ENCODE data around the gene NLK. TPM values are rescaled to one million over a fixed set of nuclear protein-coding genes. Genes with fewer than 3 reads are reported as not detected.

Gene NLK
- polyA plus RNA-seq, 6 donors from 2014 or later: 1.3 to 6.9 (median 2.0) TPM

GRCh38 chr17:28187931-28188330 is 145.5 kb downstream of the NLK start:
- Mint-ChIP-seq H3K9me3 (no peaks in the 10 kb centered on the region), H3K4me1 (peaks cover 4 to 7% (median 6%) of the 10 kb centered on the region in 3 donors), H3K4me3 (no peak overlapping the region), H3K27me3 (no peaks in the 10 kb centered on the region), H3K36me3 (peaks cover 14 to 23% of the 10 kb centered on the region in 2 donors), H3K27ac (no peak overlapping the region)
- ATAC-seq (ENCODE audit: low read depth in 2 of 2): no peak
- no peak for DNase-seq

- Mint-ChIP-seq H3K27me3 (no peaks in the 10 kb centered on the region), H3K4me1 (peaks cover 9 to 10% (median 10%) of the 10 kb centered on the region in 3 donors), H3K27ac (no peak overlapping the region)
These were observed 146.4 kb downstream of the NLK start for GRCh38 chr17:28188841-28189263.

GRCh38 chr17:28189667-28190066 is 147.2 kb downstream of the NLK start:
- Mint-ChIP-seq H3K4me3 (no peak overlapping the region), H3K9me3 (no peaks in the 10 kb centered on the region), H3K4me1 (peaks cover 9 to 10% (median 10%) of the 10 kb centered on the region in 3 donors), H3K27ac (peak overlapping the region in 2 of 6 donors; percentile 44 to 55), H3K27me3 (no peaks in the 10 kb centered on the region), H3K36me3 (peaks cover 14 to 23% of the 10 kb centered on the region in 2 donors)
- ATAC-seq (ENCODE audit: low read depth in 2 of 2) (no peak), DNase-seq (no peak)

More at GRCh38 chr17:28188841-28189263, 146.4 kb downstream of the NLK start:
- Mint-ChIP-seq H3K4me3 (no peak overlapping the region), H3K36me3 (peaks cover 14 to 29% of the 10 kb centered on the region in 2 donors), H3K9me3 (no peaks in the 10 kb centered on the region)
- DNase-seq (no peak), ATAC-seq (ENCODE audit: low read depth in 2 of 2) (no peak)

DNA sequence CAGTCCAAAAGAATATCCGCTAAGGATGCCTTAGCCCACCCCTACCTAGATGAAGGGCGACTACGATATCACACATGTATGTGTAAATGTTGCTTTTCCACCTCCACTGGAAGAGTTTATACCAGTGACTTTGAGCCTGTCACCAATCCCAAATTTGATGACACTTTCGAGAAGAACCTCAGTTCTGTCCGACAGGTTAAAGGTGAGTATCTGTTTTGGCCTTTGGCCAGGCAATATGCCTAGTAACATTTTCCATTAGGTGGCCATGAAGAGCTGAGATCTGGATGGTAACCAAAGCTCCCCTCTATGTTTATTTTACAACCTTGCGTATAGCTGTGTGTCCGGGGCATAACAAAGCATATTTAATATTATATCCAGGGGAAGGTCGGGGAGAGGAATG is 148.5 kb downstream of the NLK start:
- DNase-seq (no peak), ATAC-seq (ENCODE audit: low read depth in 2 of 2) (no peak)
- no peaks in the 10 kb centered on the region for H3K27me3 Mint-ChIP-seq
- H3K4me3 Mint-ChIP-seq: no peak overlapping the region
- H3K4me1 Mint-ChIP-seq: peaks cover 9 to 10% (median 10%) of the 10 kb centered on the region in 3 donors
- H3K36me3 Mint-ChIP-seq: peaks cover 7 to 18% of the 10 kb centered on the region in 2 donors
- H3K27ac Mint-ChIP-seq: peak overlapping the region in 1 of 6 donors; percentile 77
- H3K9me3 Mint-ChIP-seq: no peaks in the 10 kb centered on the region

DNA sequence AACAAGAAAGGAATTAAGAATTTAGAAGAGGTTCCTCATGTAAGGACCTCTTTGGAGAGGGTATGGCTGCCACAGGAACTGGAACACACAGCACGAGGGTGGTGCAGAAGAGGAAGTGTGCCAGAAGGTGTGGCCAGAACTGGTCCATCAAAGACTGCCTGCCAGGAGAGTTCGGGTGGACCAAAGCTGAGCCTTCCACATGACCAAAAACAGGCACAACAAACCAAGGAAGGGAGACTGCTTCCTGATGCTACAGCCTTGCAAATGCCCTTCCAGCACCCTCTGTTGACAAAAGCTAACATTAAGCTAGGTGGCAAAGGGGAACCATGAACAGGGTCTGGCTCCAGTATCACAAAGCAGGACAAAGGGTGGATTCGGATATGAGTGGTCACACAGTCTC is 150.8 kb downstream of the NLK start:
- Mint-ChIP-seq H3K27ac (peak overlapping the region in 3 of 6 donors; percentile 33 to 53 (median 44)), H3K36me3 (peaks cover 9 to 22% of the 10 kb centered on the region in 2 donors), H3K4me3 (no peak overlapping the region), H3K9me3 (no peaks in the 10 kb centered on the region), H3K4me1 (peaks cover 9 to 10% (median 10%) of the 10 kb centered on the region in 3 donors), H3K27me3 (no peaks in the 10 kb centered on the region)
- DNase-seq: no peak
- ATAC-seq (ENCODE audit: low read depth in 2 of 2): peak; percentile 55 to 69

- ATAC-seq (ENCODE audit: low read depth in 2 of 2) (no peak), DNase-seq (no peak)
- H3K4me1 Mint-ChIP-seq: peaks cover 8 to 10% (median 9%) of the 10 kb centered on the region in 3 donors
- H3K4me3 Mint-ChIP-seq: no peak overlapping the region
- H3K27me3 Mint-ChIP-seq: no peaks in the 10 kb centered on the region
- H3K9me3 Mint-ChIP-seq: no peaks in the 10 kb centered on the region
- peaks cover 15 to 28% of the 10 kb centered on the region in 2 donors for H3K36me3 Mint-ChIP-seq
- no peak overlapping the region for H3K27ac Mint-ChIP-seq
These were observed 151.9 kb downstream of the NLK start for GRCh38 chr17:28194382-28194781.

- Mint-ChIP-seq H3K36me3 (peaks cover 15 to 28% of the 10 kb centered on the region in 2 donors), H3K9me3 (no peaks in the 10 kb centered on the region), H3K27ac (no peak overlapping the region), H3K4me1 (peaks cover 7 to 10% (median 9%) of the 10 kb centered on the region in 3 donors), H3K27me3 (no peaks in the 10 kb centered on the region), H3K4me3 (no peak overlapping the region)
- no peak for ATAC-seq (ENCODE audit: low read depth in 2 of 2)
- no peak for DNase-seq
These were observed 154.2 kb downstream of the NLK start for GRCh38 chr17:28196636-28197035.

GRCh38 chr17:28199115-28199514 is 156.6 kb downstream of the NLK start:
- Mint-ChIP-seq H3K4me1 (no peaks in the 10 kb centered on the region), H3K4me3 (no peak overlapping the region), H3K9me3 (no peaks in the 10 kb centered on the region), H3K27ac (no peak overlapping the region), H3K36me3 (peaks cover 15 to 19% of the 10 kb centered on the region in 2 donors), H3K27me3 (peaks cover 0 to 1% (median 0%) of the 10 kb centered on the region in 3 donors)
- DNase-seq (no peak), ATAC-seq (ENCODE audit: low read depth in 2 of 2) (no peak)

DNA sequence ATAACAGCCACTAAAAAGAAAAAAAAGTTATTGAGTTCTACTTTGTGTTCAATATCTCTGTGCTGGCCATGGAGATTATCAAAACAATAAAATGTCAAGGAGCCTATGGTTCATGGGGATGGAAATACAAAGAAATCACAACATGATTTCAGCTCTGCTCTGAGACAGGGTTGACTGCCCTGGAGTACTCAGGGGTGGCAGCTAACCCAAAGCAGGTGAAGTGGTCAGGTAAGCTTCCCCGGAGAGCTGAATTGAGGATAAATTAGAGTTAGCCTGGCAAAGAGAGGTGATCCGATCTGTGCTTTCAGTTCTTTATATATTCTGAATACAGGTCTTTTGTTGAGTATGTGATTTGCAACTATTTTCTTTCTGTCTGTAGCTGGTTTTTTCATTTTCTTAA is 157.3 kb downstream of the NLK start:
- ATAC-seq (ENCODE audit: low read depth in 2 of 2): no peak
- H3K27ac Mint-ChIP-seq: peak overlapping the region in 1 of 6 donors; percentile 66
- H3K4me3 Mint-ChIP-seq: no peak overlapping the region
- no peaks in the 10 kb centered on the region for H3K9me3 Mint-ChIP-seq
- no peaks in the 10 kb centered on the region for H3K4me1 Mint-ChIP-seq
- H3K27me3 Mint-ChIP-seq: peaks cover 0 to 5% (median under 1%) of the 10 kb centered on the region in 3 donors
- H3K36me3 Mint-ChIP-seq: peaks cover 15 to 19% of the 10 kb centered on the region in 2 donors
- DNase-seq: no peak

GRCh38 chr17:28201315-28201714 is 158.8 kb downstream of the NLK start:
- H3K4me1 Mint-ChIP-seq: no peaks in the 10 kb centered on the region
- peaks cover 0 to 9% (median 5%) of the 10 kb centered on the region in 3 donors for H3K27me3 Mint-ChIP-seq
- H3K27ac Mint-ChIP-seq: no peak overlapping the region
- ATAC-seq (ENCODE audit: low read depth in 2 of 2) (no peak), DNase-seq (no peak)
- H3K9me3 Mint-ChIP-seq: no peaks in the 10 kb centered on the region
- H3K36me3 Mint-ChIP-seq: peaks cover 14 to 15% of the 10 kb centered on the region in 2 donors
- H3K4me3 Mint-ChIP-seq: no peak overlapping the region

DNA sequence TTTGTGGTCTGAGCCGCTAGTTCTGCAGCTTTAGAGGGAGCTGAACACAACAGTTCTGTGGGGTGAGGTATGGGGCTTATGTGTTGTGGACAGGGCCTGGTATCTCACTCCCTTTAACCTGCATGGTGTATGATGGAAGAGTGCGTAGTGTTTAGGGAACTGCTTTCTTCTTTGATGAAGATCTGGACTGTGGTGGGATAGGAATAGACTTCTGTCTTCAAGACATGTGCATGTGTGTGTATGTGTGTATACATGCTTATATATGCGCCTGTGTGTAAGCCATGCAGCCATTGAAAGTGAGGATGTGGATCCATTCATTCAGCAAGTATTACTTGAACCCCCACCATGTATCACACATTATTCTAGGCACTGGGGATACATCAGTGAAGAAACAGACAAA is 161.8 kb downstream of the NLK start:
- no peak overlapping the region for H3K27ac Mint-ChIP-seq
- H3K4me3 Mint-ChIP-seq: no peak overlapping the region
- H3K4me1 Mint-ChIP-seq: no peaks in the 10 kb centered on the region
- no peaks in the 10 kb centered on the region for H3K36me3 Mint-ChIP-seq
- no peak for ATAC-seq (ENCODE audit: low read depth in 2 of 2)
- peaks cover 0 to 9% (median 5%) of the 10 kb centered on the region in 3 donors for H3K27me3 Mint-ChIP-seq
- H3K9me3 Mint-ChIP-seq: peaks cover 0 to under 1% (median 0%) of the 10 kb centered on the region in 7 donors
- no peak for DNase-seq

- peaks cover 0 to 9% (median 5%) of the 10 kb centered on the region in 3 donors for H3K27me3 Mint-ChIP-seq
- no peaks in the 10 kb centered on the region for H3K36me3 Mint-ChIP-seq
- ATAC-seq (ENCODE audit: low read depth in 2 of 2): no peak
- no peak overlapping the region for H3K27ac Mint-ChIP-seq
- DNase-seq: no peak
- peaks cover 0 to 4% (median 0%) of the 10 kb centered on the region in 7 donors for H3K9me3 Mint-ChIP-seq
- no peaks in the 10 kb centered on the region for H3K4me1 Mint-ChIP-seq
- H3K4me3 Mint-ChIP-seq: no peak overlapping the region
These were observed 162.3 kb downstream of the NLK start for GRCh38 chr17:28204751-28205150.

DNA sequence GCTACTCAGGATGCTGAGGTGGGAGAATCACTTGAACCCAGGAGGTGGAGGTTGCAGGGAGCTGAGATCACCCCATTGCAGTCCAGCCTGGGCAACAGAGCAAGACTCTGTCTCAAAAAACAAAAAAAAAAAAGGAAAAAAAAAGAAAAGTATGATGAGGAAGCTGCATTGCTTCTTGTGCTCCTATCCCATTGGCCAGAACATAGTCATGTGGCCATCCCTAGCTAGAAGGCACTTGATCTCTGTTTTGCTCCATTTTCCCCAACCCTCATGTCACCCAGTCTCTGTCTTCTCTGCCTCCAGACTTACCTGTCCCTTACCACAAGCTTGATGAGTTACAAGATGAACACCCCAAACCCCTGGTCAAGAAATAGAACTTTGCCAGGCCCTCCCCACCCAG is 163.8 kb downstream of the NLK start:
- ATAC-seq (ENCODE audit: low read depth in 2 of 2) (no peak), DNase-seq (no peak)
- Mint-ChIP-seq H3K4me3 (no peak overlapping the region), H3K36me3 (peaks cover 0 to 5% of the 10 kb centered on the region in 2 donors), H3K4me1 (no peaks in the 10 kb centered on the region), H3K9me3 (peaks cover 0 to 10% (median 6%) of the 10 kb centered on the region in 7 donors), H3K27me3 (peaks cover 0 to 9% (median 5%) of the 10 kb centered on the region in 3 donors), H3K27ac (peak overlapping the region in 1 of 6 donors; percentile 61)

DNA sequence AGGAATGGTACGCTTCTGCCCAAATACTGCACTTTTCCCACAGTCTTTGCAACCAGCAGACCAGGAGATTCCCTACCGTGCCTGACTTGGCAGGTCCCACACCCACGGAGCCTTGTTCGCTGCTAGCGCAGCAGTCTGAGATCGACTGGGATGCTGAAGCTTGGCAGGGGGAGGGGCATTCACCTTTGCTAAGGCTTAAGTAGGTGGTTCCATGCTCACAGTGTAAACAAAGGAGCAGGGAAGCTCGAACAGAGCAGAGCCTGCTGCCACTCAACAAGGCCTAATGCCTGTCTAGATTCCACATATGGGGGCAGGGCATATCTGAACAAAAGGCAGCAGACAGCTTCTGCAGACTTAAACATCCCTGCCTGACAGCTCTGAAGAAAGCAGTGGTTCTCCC is 169.3 kb downstream of the NLK start:
- Mint-ChIP-seq H3K36me3 (peaks cover 0 to 12% of the 10 kb centered on the region in 2 donors), H3K27me3 (peaks cover 0 to 8% (median 8%) of the 10 kb centered on the region in 3 donors), H3K4me1 (peaks cover 0 to 2% (median 0%) of the 10 kb centered on the region in 3 donors), H3K9me3 (peaks cover 0 to 15% (median 8%) of the 10 kb centered on the region in 7 donors), H3K4me3 (no peak overlapping the region), H3K27ac (no peak overlapping the region)
- DNase-seq: no peak
- no peak for ATAC-seq (ENCODE audit: low read depth in 2 of 2)
